LNCaP clone FGC (cell line): ENCODE data around the gene FMO1.
A peak's percentile ranks its signal among the peaks of the same experiment; 100 is the strongest.

Experiments
- DNase-seq: peaks from one replicate; pipeline ENCODE4 v3.0.0-alpha.2; 2011; ENCODE audit warnings: low read depth
- H3K4me3 ChIP-seq: 2 replicates; pipeline ENCODE4 v1.5.1; 2011; ENCODE audit warnings: mild to moderate bottlenecking, low read depth, low read length, control low read depth
- CTCF ChIP-seq: IDR thresholded peaks from 2 replicates; pipeline ENCODE4 v1.5.1; 2012; ENCODE audit warnings: mild to moderate bottlenecking; ENCODE audit not compliant: control insufficient read depth, insufficient read depth; ENCODE audit errors: extremely low read depth

The FMO1 gene

GRCh38 chr1:171212607-171213351 lies 35.5 kb upstream of the FMO1 start:
- H3K4me3 ChIP-seq = no peak overlapping the region
- no peak for TF ChIP-seq CTCF
- no peak for DNase-seq

DNA sequence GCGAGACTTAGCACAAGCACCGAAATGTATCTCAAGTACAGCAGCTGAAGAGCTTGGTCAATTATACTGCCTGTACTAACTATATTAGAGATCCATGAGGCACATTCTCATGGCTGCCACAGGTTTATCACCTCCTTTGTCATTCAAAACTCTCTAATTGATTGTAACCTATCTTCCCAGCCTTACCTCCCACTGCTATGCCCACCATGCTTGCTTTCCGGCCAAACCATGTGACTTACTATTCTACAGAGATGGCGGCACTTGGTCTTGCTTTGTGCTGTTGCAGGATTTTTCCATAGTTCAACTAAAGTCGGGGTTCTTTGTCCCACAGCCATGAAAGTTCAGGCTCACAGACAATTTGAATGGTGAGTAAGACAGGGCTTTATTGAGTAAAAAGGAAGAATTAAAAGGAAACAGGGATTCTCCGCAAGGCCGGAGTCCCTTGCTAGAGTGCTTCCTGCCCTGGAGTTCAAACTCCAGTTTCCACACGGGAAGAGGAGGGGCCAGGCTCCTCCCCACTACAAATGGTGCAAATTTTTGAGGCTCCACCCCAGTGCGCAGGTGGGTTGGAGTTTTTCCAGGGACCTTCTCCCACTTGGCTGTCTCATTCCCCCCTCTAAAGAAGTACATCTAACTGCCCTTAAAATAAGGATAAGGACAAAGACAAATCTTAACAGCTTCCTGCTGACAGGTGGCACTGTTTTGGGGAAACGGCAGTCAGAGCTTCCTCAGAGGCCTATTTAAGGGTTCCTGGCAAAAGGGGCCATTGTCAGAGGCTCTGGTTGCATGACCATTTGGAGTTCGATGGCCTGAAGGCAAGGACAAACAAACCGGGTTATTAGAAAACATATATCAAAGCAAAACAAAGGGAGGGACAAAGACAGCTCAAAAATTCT lies 34.5 kb upstream of the FMO1 start:
- DNase-seq = no peak
- no peak overlapping the region for H3K4me3 ChIP-seq
- no peak for TF ChIP-seq CTCF

DNA sequence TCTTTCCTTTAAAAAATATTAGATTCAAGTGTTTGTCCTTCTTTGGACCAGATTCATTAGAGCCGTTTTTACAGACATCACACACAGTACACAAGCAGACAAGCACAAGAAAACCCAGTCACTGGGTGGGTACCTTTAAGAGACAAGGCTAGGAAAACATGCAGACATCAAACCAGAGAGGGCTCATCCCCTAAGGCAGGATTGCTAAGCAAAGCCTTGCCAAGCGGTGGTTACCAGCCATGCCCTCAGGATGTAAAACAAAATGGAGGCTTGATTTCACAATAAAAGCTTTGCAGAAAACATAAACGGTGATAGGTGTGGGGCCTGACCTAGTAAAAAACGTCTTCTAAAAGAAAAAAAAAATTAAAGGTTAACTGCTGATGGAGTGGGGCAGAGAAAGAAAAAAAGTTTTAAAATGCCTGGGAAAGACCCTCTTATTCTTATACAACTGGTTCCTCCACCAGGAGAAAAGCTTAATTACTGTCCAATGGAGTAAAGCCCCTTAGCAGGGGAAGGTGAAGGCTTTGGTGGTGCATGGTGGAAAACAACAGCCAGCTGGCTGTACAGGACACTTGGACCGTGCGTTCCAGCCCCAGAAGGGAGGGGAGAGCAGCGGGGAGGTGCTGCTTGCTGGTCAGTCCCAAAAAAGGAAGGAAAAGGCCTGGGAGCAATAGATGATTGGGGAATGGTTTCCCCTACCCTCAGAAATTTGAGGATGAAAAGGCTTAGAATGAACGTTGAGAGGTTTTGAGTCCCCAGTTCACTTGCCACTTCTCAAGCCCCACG lies 30.4 kb upstream of the FMO1 start:
- no peak for DNase-seq
- no peak overlapping the region for H3K4me3 ChIP-seq

GRCh38 chr1:171218661-171219060 lies 29.6 kb upstream of the FMO1 start:
- TF ChIP-seq CTCF = no peak
- H3K4me3 ChIP-seq = no peak overlapping the region
- DNase-seq = no peak

More for the DNA sequence above, 30.4 kb upstream of the FMO1 start:
- TF ChIP-seq CTCF = no peak

DNA sequence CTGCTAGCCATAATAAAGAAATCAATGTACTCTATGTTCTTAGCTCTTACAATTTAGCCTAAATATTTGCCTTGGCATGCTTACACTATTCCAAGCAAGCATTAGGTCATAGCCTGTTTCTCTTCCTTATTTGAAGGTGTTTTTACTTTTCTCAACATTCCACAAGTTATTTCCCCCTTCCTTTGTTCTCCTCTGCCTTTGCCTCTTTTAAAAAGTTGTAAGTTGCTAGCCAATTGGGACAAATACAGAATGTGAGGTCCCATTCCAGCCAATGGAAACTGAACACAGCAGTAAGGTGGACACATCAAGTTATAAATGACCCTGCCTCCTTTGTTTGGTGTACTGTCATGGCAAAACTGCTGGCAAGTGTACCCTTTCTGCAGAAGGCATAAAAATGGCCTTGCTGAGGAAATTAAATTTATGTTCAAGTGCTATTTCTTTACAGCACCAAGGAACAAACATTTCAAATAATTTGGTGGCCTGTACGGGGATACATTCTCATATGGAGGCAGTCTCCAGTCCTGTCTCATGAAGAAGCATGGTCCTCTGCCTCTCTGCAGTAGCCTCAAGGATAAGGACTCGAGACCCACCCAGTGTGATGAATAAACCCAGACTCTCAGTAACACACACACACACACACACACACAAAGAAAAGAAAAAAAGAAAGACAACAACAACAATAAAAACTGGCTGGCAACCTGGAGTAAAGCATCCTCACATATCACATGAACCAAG lies 28.8 kb upstream of the FMO1 start:
- no peak overlapping the region for H3K4me3 ChIP-seq
- TF ChIP-seq CTCF = no peak
- peak; percentile 82 for DNase-seq

DNA sequence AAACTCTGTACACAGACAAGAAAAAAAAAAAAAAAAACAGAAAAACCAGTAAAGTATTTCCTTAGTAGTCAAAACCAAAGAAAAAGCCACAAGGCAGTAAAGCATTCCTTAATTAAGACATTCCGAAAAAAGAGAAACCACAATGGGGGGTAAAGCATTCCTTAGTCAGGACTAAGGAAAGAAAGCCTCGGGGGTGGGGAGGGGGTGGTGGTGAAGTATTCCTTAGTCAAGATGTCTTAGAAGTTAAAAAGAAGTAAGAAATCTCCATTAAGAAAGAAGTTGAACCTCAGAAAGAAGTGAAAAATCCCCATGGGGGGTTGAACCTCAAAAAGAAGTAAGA lies 28.2 kb upstream of the FMO1 start:
- no peak for TF ChIP-seq CTCF
- H3K4me3 ChIP-seq = no peak overlapping the region

More for the DNA sequence above, 28.2 kb upstream of the FMO1 start:
- no peak for DNase-seq
